Suprapubic skin (tissue), 3 donors: ENCODE data around the gene MROH2A.

ENCODE experiments used
- CTCF ChIP-seq, 2 donors: fragments of 200-600 bp in 1 of 2; fragments of 450-650 bp in 1 of 2; sonication (generic) in 1 of 2; IDR thresholded peaks; one replicate each; pipeline ENCODE4 v1.5.1; 2016 to 2019; ENCODE audit warnings: antibody characterized with exemption in 2 of 2, mild to moderate bottlenecking in 1 of 2, moderate library complexity in 1 of 2
- EP300 ChIP-seq: sonication (generic); formaldehyde crosslinking; IDR thresholded peaks from one replicate; pipeline ENCODE4 v1.6.1; 2017; ENCODE audit warnings: antibody characterized with exemption
- POLR2A ChIP-seq, 2 donors: fragments of 450-650 bp; IDR thresholded peaks; one replicate each; pipeline ENCODE4 v1.6.1; 2017; ENCODE audit warnings: antibody characterized with exemption in 2 of 2, mild to moderate bottlenecking in 2 of 2, moderate library complexity in 2 of 2

DNA sequence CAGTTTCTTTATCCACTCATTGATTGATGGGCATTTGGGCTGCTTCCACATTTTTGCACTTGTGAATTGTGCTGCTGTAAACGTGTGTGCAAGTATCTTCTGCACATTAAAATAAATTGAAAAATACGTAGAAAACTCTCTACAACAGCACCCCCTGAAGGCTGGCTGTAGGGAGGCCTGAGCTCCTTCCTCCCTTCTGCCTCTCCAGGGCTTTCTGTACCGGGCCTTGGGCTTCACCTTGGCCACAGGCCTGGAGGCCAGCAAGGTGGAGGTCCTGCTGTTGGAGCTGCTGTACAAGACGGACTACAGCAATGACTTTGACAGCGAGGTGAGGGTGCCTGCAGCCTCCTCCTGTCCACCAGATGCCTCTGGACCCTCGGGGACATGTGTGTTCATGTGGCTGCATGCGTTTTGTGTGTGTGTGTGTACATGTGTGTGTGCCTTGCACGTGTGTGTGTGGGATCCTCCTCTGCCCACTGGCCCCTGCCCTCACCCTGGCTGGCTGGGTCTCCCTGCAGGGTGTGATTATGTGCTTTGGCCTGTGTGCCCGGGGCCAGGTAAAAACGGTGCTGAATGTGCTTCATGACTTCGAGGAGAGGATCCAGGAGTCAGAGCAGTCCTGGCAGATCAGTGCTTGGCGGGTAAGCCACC, 29.2 kb downstream of the MROH2A start:
- TF ChIP-seq CTCF (IDR thresholded peaks at IDR 0.05) (no peak), POLR2A (IDR thresholded peaks at IDR 0.05) (no peak), EP300 (no peak)
